A673 (cell line): ENCODE measurements around the gene SSBP2. TPM values are rescaled to one million over a fixed set of nuclear protein-coding genes. Genes with fewer than 3 reads are reported as not detected.

Experiments
- BruUV-seq: library from RNA; stranded (reverse); fragments of 400-500 nt; replicated peaks from 2 replicates; lab custom pipeline; 2021; lab: Mats Ljungman, UMichigan
- CTCF ChIA-PET: fragments of 300-600 bp; sonication (Branson Sonifier 250); formaldehyde crosslinking; loops from one replicate; lab custom pipeline; 2022; ENCODE audit warnings: antibody characterized with exemption; lab: Charles Lee
- POLR2A ChIA-PET: fragments of 300-600 bp; sonication (Branson Sonifier 250); formaldehyde crosslinking; loops from one replicate; lab custom pipeline; 2022; ENCODE audit warnings: antibody characterized with exemption; ENCODE audit not compliant: low non-redundant PET; lab: Charles Lee
- DNase-seq: peaks from one replicate; pipeline ENCODE4 v3.0.0-alpha.2; 2015; ENCODE audit warnings: low spot score
- H3K27ac ChIP-seq: fragments of 200-600 bp; sonication (generic); 2 replicates; pipeline ENCODE4 v1.5.1; 2016; ENCODE audit warnings: mixed run types, low read depth, mild to moderate bottlenecking, mixed read lengths, antibody characterized with exemption, low read length; ENCODE audit not compliant: poor library complexity, severe bottlenecking
- H3K27me3 ChIP-seq: fragments of 200-600 bp; sonication (generic); replicated peaks from 2 replicates; pipeline ENCODE4 v1.6.1; 2017; ENCODE audit warnings: mixed run types, low read depth, mild to moderate bottlenecking, mixed read lengths, antibody characterized with exemption, low read length; ENCODE audit not compliant: insufficient read depth, poor library complexity
- H3K36me3 ChIP-seq: fragments of 200-600 bp; sonication (generic); 2 replicates; pipeline ENCODE4 v1.6.1; 2016; ENCODE audit warnings: mixed run types, mild to moderate bottlenecking, mixed read lengths, antibody characterized with exemption, low read length; ENCODE audit not compliant: insufficient read depth, poor library complexity, severe bottlenecking
- H3K4me1 ChIP-seq: fragments of 200-600 bp; sonication (generic); 2 replicates; pipeline ENCODE4 v1.6.1; 2017; ENCODE audit warnings: mixed run types, mild to moderate bottlenecking, mixed read lengths, antibody characterized with exemption, low read length; ENCODE audit not compliant: insufficient read depth, poor library complexity, severe bottlenecking
- H3K4me3 ChIP-seq: fragments of 200-600 bp; sonication (generic); 2 replicates; pipeline ENCODE4 v1.5.1; 2016; ENCODE audit warnings: low read depth, mixed run types, mild to moderate bottlenecking, mixed read lengths, low read length; ENCODE audit not compliant: poor library complexity, severe bottlenecking
- H3K9me3 ChIP-seq: fragments of 200-600 bp; sonication (generic); 2 replicates; pipeline ENCODE4 v1.6.1; 2016; ENCODE audit warnings: mixed run types, low read depth, mild to moderate bottlenecking, mixed read lengths, antibody characterized with exemption, low read length; ENCODE audit not compliant: poor library complexity, severe bottlenecking
- CTCF ChIP-seq: fragments of 300-800, 200-600 bp; sonication (generic); conservative IDR thresholded peaks from 2 replicates; pipeline ENCODE4 v1.5.1; 2017; ENCODE audit warnings: low read depth, mild to moderate bottlenecking, antibody characterized with exemption, low read length, moderate library complexity, mixed read lengths
- EZH2 ChIP-seq: fragments of 200-600 bp; sonication (generic); IDR thresholded peaks from 2 replicates; pipeline ENCODE4 v1.6.1; 2017; ENCODE audit warnings: borderline replicate concordance, low read depth, mild to moderate bottlenecking, mixed read lengths, antibody characterized with exemption, low read length; ENCODE audit not compliant: poor library complexity, severe bottlenecking
- intact Hi-C: fragments of 100-400 bp; cut with micrococcal nuclease; formaldehyde crosslinking; loops from one replicate; pipeline ENCODE4 v1.10.0; 2022; ENCODE audit not compliant: unreplicated experiment
- total RNA-seq: library from RNA; stranded (reverse); gene quantifications from 2 replicates; pipeline ENCODE4 v1.2.3, GENCODE V29; 2021

SSBP2 gene
- total RNA-seq, 1 experiment from 2014 or later = 42.8 TPM

GRCh38 chr5:81763294-81763928, 12.5 kb upstream of the SSBP2 start:
- BruUV-seq = no TSS peak
- no peaks in the 10 kb centered on the region for H3K36me3 ChIP-seq
- H3K4me3 ChIP-seq = no peak overlapping the region
- no peak overlapping the region for H3K27ac ChIP-seq
- H3K27me3 ChIP-seq = no peaks in the 10 kb centered on the region
- H3K9me3 ChIP-seq = no peaks in the 10 kb centered on the region
- CTCF ChIA-PET = no interaction called here
- POLR2A ChIA-PET = no interaction called here
- peaks cover 24% of the 10 kb centered on the region for H3K4me1 ChIP-seq
- intact Hi-C loops = no loop called here
- TF ChIP-seq EZH2 (no peak), CTCF (no peak)
- no peak for DNase-seq

DNA sequence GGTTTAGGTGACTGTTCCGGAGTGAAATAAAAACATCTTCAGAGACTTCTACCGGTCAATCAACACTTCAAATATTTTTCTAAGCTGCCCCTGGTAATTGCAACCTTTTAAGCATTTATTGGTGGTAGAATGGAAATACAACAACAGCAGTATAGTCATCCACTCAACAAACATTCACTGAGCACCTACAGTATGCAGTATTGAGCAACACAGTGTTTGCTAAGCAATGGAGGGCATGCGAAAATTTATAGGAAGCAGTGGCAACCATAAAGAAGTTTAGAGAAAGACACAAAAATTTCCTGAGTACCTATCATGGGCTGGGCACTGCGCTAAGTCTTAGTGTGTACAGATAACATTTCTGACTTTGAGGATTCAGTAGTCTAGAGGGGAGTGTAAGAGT, 12.0 kb upstream of the SSBP2 start:
- no peaks in the 10 kb centered on the region for H3K9me3 ChIP-seq
- no peak for DNase-seq
- BruUV-seq = no TSS peak
- no peaks in the 10 kb centered on the region for H3K36me3 ChIP-seq
- ChIA-PET CTCF (no interaction called here), POLR2A (no interaction called here)
- H3K27ac ChIP-seq = no peak overlapping the region
- TF ChIP-seq CTCF (no peak), EZH2 (no peak)
- intact Hi-C loops = no loop called here
- peaks cover 24% of the 10 kb centered on the region for H3K4me1 ChIP-seq
- H3K4me3 ChIP-seq = no peak overlapping the region
- H3K27me3 ChIP-seq = no peaks in the 10 kb centered on the region

DNA sequence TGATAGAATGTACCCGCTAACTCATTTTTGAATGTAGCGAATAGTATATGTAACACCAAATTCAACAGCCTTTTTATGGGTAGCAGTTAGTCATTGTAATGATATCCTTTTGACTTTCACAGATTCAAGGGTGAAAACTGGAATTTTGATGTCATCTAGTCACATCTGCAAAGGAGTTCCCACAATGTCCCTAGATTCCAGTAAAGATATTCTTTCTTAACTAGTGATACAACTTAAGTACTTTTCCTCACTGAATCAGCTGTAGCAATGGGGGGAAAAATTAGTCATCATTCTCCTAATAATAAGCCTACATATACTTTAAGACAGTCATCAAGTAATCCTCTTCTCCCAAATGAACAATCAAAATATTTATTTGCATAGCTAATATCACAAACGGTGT, 11.5 kb upstream of the SSBP2 start:
- intact Hi-C loops = no loop called here
- TF ChIP-seq EZH2 = no peak
- no peak for TF ChIP-seq CTCF
- no peaks in the 10 kb centered on the region for H3K9me3 ChIP-seq
- H3K4me3 ChIP-seq = no peak overlapping the region
- no peak for DNase-seq
- H3K4me1 ChIP-seq = peaks cover 24% of the 10 kb centered on the region
- no peak overlapping the region for H3K27ac ChIP-seq
- no TSS peak for BruUV-seq
- H3K36me3 ChIP-seq = no peaks in the 10 kb centered on the region
- ChIA-PET CTCF (no interaction called here), POLR2A (no interaction called here)
- H3K27me3 ChIP-seq = no peaks in the 10 kb centered on the region
